WTC11 (cell line): ENCODE measurements around the gene STEAP1B. TPM values are rescaled to one million over a fixed set of nuclear protein-coding genes. Genes with fewer than 3 reads are reported as not detected.
A peak's percentile ranks its signal among the peaks of the same experiment; 100 is the strongest.
"Not testable (repeated sequence)": the region's sequence is repeated elsewhere in the genome, so short reads cannot be mapped to it uniquely, and the experiment has no call there.

ENCODE experiments used
- ATAC-seq: fragments of 200-7000 bp; cut with Tn5 transposase; 2 replicates; pipeline ENCODE4 v1.10.0; 2021; ENCODE audit warnings: mild to moderate bottlenecking, moderate library complexity
- CTCF ChIA-PET: fragments of 300-600 bp; sonication (Branson Sonifier 250); formaldehyde crosslinking; loops from one replicate; lab custom pipeline; 2021; ENCODE audit warnings: antibody characterized with exemption; lab: Charles Lee
- POLR2A ChIA-PET: fragments of 350-600 bp; sonication (Branson Sonifier 250); formaldehyde crosslinking; loops from one replicate; lab custom pipeline; 2021; ENCODE audit warnings: antibody characterized with exemption; lab: Charles Lee
- DNase-seq: peaks from one replicate; pipeline ENCODE4 v3.0.0; 2021; ENCODE audit warnings: low spot score
- H3K27ac Mint-ChIP-seq: 2 replicates; pipeline ENCODE4 v1.8.0; 2021; ENCODE audit warnings: mixed read lengths
- H3K27me3 Mint-ChIP-seq: 2 replicates; pipeline ENCODE4 v1.8.0; 2021; ENCODE audit warnings: low read depth, mild to moderate bottlenecking, moderate library complexity, mixed read lengths
- H3K36me3 Mint-ChIP-seq: 2 replicates; pipeline ENCODE4 v1.8.0; 2021; ENCODE audit warnings: mixed read lengths
- H3K4me1 Mint-ChIP-seq: 2 replicates; pipeline ENCODE4 v1.8.0; 2022; ENCODE audit warnings: mixed read lengths
- H3K4me3 Mint-ChIP-seq: 2 replicates; pipeline ENCODE4 v1.8.0; 2021; ENCODE audit warnings: mild to moderate bottlenecking, moderate library complexity, mixed read lengths
- H3K9me3 Mint-ChIP-seq: 2 replicates; pipeline ENCODE4 v1.8.0; 2021; ENCODE audit warnings: mixed read lengths
- ESRRA ChIP-seq: sonication (generic); formaldehyde crosslinking; IDR thresholded peaks from 2 replicates; pipeline ENCODE4 v1.8.1; 2022; ENCODE audit warnings: mild to moderate bottlenecking, missing genetic modification reagents, borderline replicate concordance
- ETV6 ChIP-seq: sonication (generic); formaldehyde crosslinking; IDR thresholded peaks from 2 replicates; pipeline ENCODE4 v1.8.1; 2022; ENCODE audit warnings: mild to moderate bottlenecking, missing genetic modification reagents
- GABPB1 ChIP-seq: sonication (generic); formaldehyde crosslinking; IDR thresholded peaks from 2 replicates; pipeline ENCODE4 v1.8.1; 2023; ENCODE audit warnings: mild to moderate bottlenecking, missing genetic modification reagents
- KAT7 ChIP-seq: sonication (generic); formaldehyde crosslinking; IDR thresholded peaks from 2 replicates; pipeline ENCODE4 v1.8.1; 2023; ENCODE audit warnings: missing genetic modification reagents, mild to moderate bottlenecking, borderline replicate concordance
- NFATC4 ChIP-seq: fragments of 250-450 bp; sonication (Bioruptor Pico); IDR thresholded peaks from 2 replicates; pipeline ENCODE4 v1.9.0; 2021; ENCODE audit warnings: mild to moderate bottlenecking
- NFYB ChIP-seq: sonication (generic); formaldehyde crosslinking; conservative IDR thresholded peaks from 2 replicates; pipeline ENCODE4 v1.8.0; 2022; ENCODE audit warnings: low read depth, missing genetic modification reagents
- PRDM15 ChIP-seq: sonication (generic); formaldehyde crosslinking; IDR thresholded peaks from 2 replicates; pipeline ENCODE4 v1.8.0; 2022; ENCODE audit warnings: missing genetic modification reagents
- RELA ChIP-seq: sonication (generic); formaldehyde crosslinking; IDR thresholded peaks from 2 replicates; pipeline ENCODE4 v1.8.1; 2022; ENCODE audit warnings: missing genetic modification reagents, mild to moderate bottlenecking, borderline replicate concordance
- SP1 ChIP-seq: sonication (generic); formaldehyde crosslinking; conservative IDR thresholded peaks from 2 replicates; pipeline ENCODE4 v1.8.1; 2022; ENCODE audit warnings: missing genetic modification reagents
- ZNF263 ChIP-seq: sonication (generic); formaldehyde crosslinking; IDR thresholded peaks from 2 replicates; pipeline ENCODE4 v1.8.1; 2022; ENCODE audit warnings: low read depth, mild to moderate bottlenecking, moderate library complexity, missing genetic modification reagents
- ZNF423 ChIP-seq: fragments of 250-450 bp; sonication (Bioruptor Pico); IDR thresholded peaks from 2 replicates; pipeline ENCODE4 v2.1.2; 2022; ENCODE audit warnings: mild to moderate bottlenecking, moderate library complexity
- ZNF532 ChIP-seq: fragments of 250-450 bp; sonication (Bioruptor Pico); IDR thresholded peaks from 2 replicates; pipeline ENCODE4 v1.9.0; 2021; ENCODE audit warnings: mild to moderate bottlenecking, borderline replicate concordance
- total RNA-seq: library from RNA; stranded (reverse); gene quantifications from 3 replicates; pipeline ENCODE4 v1.2.3, GENCODE V29; 2021
- TF ChIP-seq, protein P1 (sequence below): sonication (generic); formaldehyde crosslinking; IDR thresholded peaks from 2 replicates; pipeline ENCODE4 v1.8.0; 2022; ENCODE audit warnings: mild to moderate bottlenecking, missing genetic modification reagents

Gene STEAP1B
- total RNA-seq, 1 experiment from 2014 or later: 5.5 TPM

DNA sequence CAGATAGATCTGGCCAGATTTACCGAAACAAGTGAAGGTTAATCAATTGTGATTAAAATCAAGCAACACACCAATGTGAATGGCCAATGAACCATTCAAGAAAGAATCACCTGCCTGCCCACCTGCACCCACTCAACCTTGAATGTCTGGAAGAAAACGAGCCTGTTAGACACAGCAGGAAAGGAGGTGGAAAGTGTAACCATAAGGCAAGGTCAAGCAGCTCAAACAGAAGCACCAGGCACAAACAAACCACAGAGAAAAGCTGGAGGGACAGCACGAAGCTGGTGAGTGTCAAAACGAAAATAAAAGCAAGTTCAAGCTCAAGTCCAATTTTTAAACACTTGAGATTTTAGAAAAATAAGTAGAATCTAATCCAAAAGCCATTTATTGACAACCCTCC lies 64.9 kb downstream of the STEAP1B start:
- no peak overlapping the region for H3K27ac Mint-ChIP-seq

DNA sequence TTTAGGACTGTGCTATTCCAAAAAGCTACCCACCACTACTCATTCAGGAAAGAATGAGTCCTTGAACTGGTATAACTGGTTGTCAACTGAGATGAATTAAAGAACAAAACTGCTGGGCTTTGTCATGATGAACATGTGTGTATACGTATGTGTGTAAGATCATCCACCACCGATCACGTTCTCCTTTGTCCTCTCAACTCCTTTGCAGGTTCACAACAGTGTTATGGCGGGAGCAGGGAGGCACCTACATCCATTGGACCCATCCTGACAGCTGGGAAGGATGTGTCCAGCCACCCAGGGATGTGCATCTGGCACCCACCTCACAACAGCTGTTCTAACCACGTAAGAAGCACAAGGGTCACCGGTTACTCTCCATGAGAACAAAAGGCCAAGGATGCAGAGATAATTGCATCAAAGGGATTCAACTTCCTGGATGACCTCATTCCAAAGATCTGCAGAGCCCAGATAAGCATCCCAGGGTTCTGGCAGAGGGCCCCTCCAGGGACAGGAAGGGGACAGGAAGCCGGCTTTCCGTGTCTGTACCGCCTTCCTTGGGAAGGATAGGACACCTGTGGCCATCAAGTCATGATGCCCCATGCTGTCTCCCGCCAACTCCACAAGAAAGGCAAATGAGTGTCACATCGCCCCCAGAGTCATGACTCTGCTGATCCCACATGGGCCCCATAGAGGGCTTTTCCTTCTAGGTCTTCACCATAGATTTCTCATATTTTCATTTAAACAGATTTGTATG lies 66.1 kb downstream of the STEAP1B start:
- Mint-ChIP-seq H3K4me3 (no peak overlapping the region), H3K36me3 (no peaks in the 10 kb centered on the region), H3K9me3 (peaks cover 4% of the 10 kb centered on the region), H3K4me1 (peaks cover 31% of the 10 kb centered on the region), H3K27me3 (no peaks in the 10 kb centered on the region), H3K27ac (peak overlapping the region; percentile 97)
- no peak for TF ChIP-seq NFYB
- TF ChIP-seq RELA (CRISPR knock-in tag): no peak
- TF ChIP-seq SP1 (CRISPR knock-in tag): no peak
- TF ChIP-seq ZNF532 (CRISPR knock-in tag): no peak
- peak; percentile 35; the same call in 1 of the 2 replicates for TF ChIP-seq ZNF423
- peak; percentile 65; the same call in 1 of the 2 replicates for TF ChIP-seq GABPB1 (CRISPR knock-in tag)
- TF ChIP-seq NFATC4 (CRISPR knock-in tag): no peak
- TF ChIP-seq, protein P1, sequence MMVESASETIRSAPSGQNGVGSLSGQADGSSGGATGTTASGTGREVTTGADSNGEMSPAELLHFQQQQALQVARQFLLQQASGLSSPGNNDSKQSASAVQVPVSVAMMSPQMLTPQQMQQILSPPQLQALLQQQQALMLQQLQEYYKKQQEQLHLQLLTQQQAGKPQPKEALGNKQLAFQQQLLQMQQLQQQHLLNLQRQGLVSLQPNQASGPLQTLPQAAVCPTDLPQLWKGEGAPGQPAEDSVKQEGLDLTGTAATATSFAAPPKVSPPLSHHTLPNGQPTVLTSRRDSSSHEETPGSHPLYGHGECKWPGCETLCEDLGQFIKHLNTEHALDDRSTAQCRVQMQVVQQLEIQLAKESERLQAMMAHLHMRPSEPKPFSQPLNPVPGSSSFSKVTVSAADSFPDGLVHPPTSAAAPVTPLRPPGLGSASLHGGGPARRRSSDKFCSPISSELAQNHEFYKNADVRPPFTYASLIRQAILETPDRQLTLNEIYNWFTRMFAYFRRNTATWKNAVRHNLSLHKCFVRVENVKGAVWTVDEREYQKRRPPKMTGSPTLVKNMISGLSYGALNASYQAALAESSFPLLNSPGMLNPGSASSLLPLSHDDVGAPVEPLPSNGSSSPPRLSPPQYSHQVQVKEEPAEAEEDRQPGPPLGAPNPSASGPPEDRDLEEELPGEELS (CRISPR knock-in tag): no peak
- TF ChIP-seq ETV6 (CRISPR knock-in tag): peak; percentile 41; the same call in 1 of the 2 replicates
- ATAC-seq: peak; percentile 65
- DNase-seq: peak; percentile 19
- CTCF ChIA-PET: interaction anchor here (1.3 kb wide), 1 partner anchor 54 kb away, joined by 3 read pairs; no protein-coding TSS in a partner anchor
- POLR2A ChIA-PET: no interaction called here

More for the DNA sequence above, 64.9 kb downstream of the STEAP1B start:
- peaks cover 4% of the 10 kb centered on the region for H3K9me3 Mint-ChIP-seq
- H3K27me3 Mint-ChIP-seq: no peaks in the 10 kb centered on the region
- no peak for ATAC-seq
- CTCF ChIA-PET: no interaction called here
- no peak for TF ChIP-seq ZNF263 (CRISPR knock-in tag)
- TF ChIP-seq ESRRA (CRISPR knock-in tag): no peak
- TF ChIP-seq KAT7 (CRISPR knock-in tag): no peak
- no peak for TF ChIP-seq PRDM15 (CRISPR knock-in tag)
- TF ChIP-seq, all 79 proteins: peak for 0
- POLR2A ChIA-PET: interaction anchor here (1.2 kb wide), 1 partner anchor 12 kb away, joined by 3 read pairs; no protein-coding TSS in a partner anchor
- peaks cover 31% of the 10 kb centered on the region for H3K4me1 Mint-ChIP-seq
- no peaks in the 10 kb centered on the region for H3K36me3 Mint-ChIP-seq
- no peak for DNase-seq
- no peak overlapping the region for H3K4me3 Mint-ChIP-seq

DNA sequence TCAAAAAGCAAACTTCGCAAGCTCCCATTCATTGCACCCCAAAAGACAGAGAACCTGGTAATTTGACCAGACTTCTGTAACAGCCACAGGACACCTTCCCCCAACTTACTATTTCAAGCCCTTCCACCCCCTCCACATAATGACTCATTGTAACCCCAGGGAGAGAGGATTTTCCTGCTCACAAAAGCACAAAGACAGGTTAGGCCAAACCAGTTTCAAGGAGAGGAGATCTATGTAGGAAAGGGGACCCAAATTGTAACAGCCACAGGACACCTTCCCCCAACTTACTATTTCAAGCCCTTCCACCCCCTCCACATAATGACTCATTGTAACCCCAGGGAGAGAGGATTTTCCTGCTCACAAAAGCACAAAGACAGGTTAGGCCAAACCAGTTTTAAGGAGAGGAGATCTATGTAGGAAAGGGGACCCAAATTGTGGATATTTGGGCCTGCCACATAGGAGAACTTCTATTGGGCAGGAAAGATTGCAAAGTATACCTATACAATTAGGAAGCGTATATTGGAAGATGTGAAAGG lies 66.8 kb downstream of the STEAP1B start:
- not testable (repeated sequence) for DNase-seq, H3K36me3 Mint-ChIP-seq, H3K9me3 Mint-ChIP-seq, H3K27me3 Mint-ChIP-seq, H3K4me3 Mint-ChIP-seq
- POLR2A ChIA-PET: interaction anchor here (0.7 kb wide), 1 partner anchor 293 kb away, joined by 3 read pairs; no protein-coding TSS in a partner anchor
- Mint-ChIP-seq H3K27ac (peak overlapping the region; percentile 97), H3K4me1 (peaks cover 31% of the 10 kb centered on the region)
- peak; percentile 74 for ATAC-seq
- CTCF ChIA-PET: interaction anchor here (1.3 kb wide), 1 partner anchor 53 kb away, joined by 3 read pairs; no protein-coding TSS in a partner anchor
